NOMO-1 treated with dmso at 0.1 percent for 144 hours (cell line): ENCODE data around the gene PAFAH2.
"Not testable (repeated sequence)": the region's sequence is repeated elsewhere in the genome, so short reads cannot be mapped to it uniquely, and the experiment has no call there.

ENCODE experiments used
- DNase-seq: peaks from one replicate; lab custom pipeline; 2025; ENCODE audit not compliant: unreplicated experiment; lab: John Stamatoyannopoulos, UW

Gene PAFAH2

GRCh38 chr1:25989440-25990234, 8.2 kb downstream of the PAFAH2 start:
- DNase-seq, result no peak

GRCh38 chr1:25987951-25988350, 9.9 kb downstream of the PAFAH2 start:
- DNase-seq, result no peak

GRCh38 chr1:25986773-25987172, 11.1 kb downstream of the PAFAH2 start:
- not testable (repeated sequence) for DNase-seq

- no peak for DNase-seq
Observed at GRCh38 chr1:25985670-25986069, 12.2 kb downstream of the PAFAH2 start.

GRCh38 chr1:25985171-25985570, 12.7 kb downstream of the PAFAH2 start:
- no peak for DNase-seq

GRCh38 chr1:25979210-25979609, 18.7 kb downstream of the PAFAH2 start:
- no peak for DNase-seq

- DNase-seq, result no peak
Observed at GRCh38 chr1:25978403-25978802, 19.5 kb downstream of the PAFAH2 start.

- no peak for DNase-seq
Observed at GRCh38 chr1:25977801-25978200, 20.1 kb downstream of the PAFAH2 start.

- no peak for DNase-seq
Observed at GRCh38 chr1:25973610-25974321, 24.1 kb downstream of the PAFAH2 start.

GRCh38 chr1:25971811-25972180, 26.1 kb downstream of the PAFAH2 start:
- no peak for DNase-seq

- DNase-seq, result no peak
Observed at GRCh38 chr1:25971066-25971810, 26.6 kb downstream of the PAFAH2 start.

- no peak for DNase-seq
Observed at GRCh38 chr1:25967308-25967707, 30.6 kb downstream of the PAFAH2 start.

- no peak for DNase-seq
Observed at GRCh38 chr1:25959611-25960010, 38.3 kb downstream of the PAFAH2 start.

GRCh38 chr1:25958465-25958864, 39.4 kb downstream of the PAFAH2 start:
- no peak for DNase-seq

GRCh38 chr1:25955553-25955952, 42.3 kb downstream of the PAFAH2 start:
- no peak for DNase-seq

- no peak for DNase-seq
Observed at GRCh38 chr1:25954282-25954938, 43.5 kb downstream of the PAFAH2 start.

GRCh38 chr1:25952841-25953401, 44.9 kb downstream of the PAFAH2 start:
- no peak for DNase-seq

- no peak for DNase-seq
Observed at GRCh38 chr1:25948641-25949040, 49.2 kb downstream of the PAFAH2 start.

GRCh38 chr1:25947027-25947426, 50.8 kb downstream of the PAFAH2 start:
- no peak for DNase-seq

GRCh38 chr1:25945761-25946160, 52.1 kb downstream of the PAFAH2 start:
- DNase-seq, result no peak

GRCh38 chr1:25944986-25945385, 52.9 kb downstream of the PAFAH2 start:
- no peak for DNase-seq
